Smooth muscle cell (in vitro differentiated cells): ENCODE data around the gene MYO18A. TPM values are rescaled to one million over a fixed set of nuclear protein-coding genes. Genes with fewer than 3 reads are reported as not detected.

Source experiments
- DNase-seq: peaks from one replicate; lab custom pipeline; 2025; ENCODE audit not compliant: unreplicated experiment; lab: John Stamatoyannopoulos, UW
- H2AFZ ChIP-seq: fragments of 200-600 bp; sonication (generic); 2 replicates; pipeline ENCODE4 v1.6.0; 2016; ENCODE audit warnings: antibody characterized with exemption, low read depth, mild to moderate bottlenecking
- H3F3A ChIP-seq: fragments of 200-600 bp; sonication (generic); 2 replicates; pipeline ENCODE4 v1.6.0; 2017; ENCODE audit warnings: antibody characterized with exemption, low read depth
- H3K27ac ChIP-seq: fragments of 200-600 bp; sonication (generic); 2 replicates; pipeline ENCODE4 v1.5.1; 2016; ENCODE audit warnings: low read depth, mild to moderate bottlenecking
- H3K27me3 ChIP-seq: fragments of 200-600 bp; sonication (generic); 2 replicates; pipeline ENCODE4 v1.6.1; 2016; ENCODE audit warnings: low read depth, mild to moderate bottlenecking
- H3K36me3 ChIP-seq: fragments of 200-600 bp; sonication (generic); 2 replicates; pipeline ENCODE4 v1.5.1; 2016; ENCODE audit warnings: low read depth
- H3K4me1 ChIP-seq: fragments of 200-600 bp; sonication (generic); 2 replicates; pipeline ENCODE4 v1.5.1; 2016; ENCODE audit warnings: low read depth
- H3K4me2 ChIP-seq: fragments of 200-600 bp; sonication (generic); 2 replicates; pipeline ENCODE4 v1.6.0; 2016; ENCODE audit warnings: mild to moderate bottlenecking
- H3K4me3 ChIP-seq: fragments of 200-600 bp; sonication (generic); 2 replicates; pipeline ENCODE4 v1.5.1; 2016; ENCODE audit warnings: mild to moderate bottlenecking
- H3K79me2 ChIP-seq: fragments of 200-600 bp; sonication (generic); 2 replicates; pipeline ENCODE4 v1.6.0; 2016; ENCODE audit warnings: low read depth, mild to moderate bottlenecking
- H3K9ac ChIP-seq: fragments of 200-600 bp; sonication (generic); 2 replicates; pipeline ENCODE4 v1.6.0; 2016; ENCODE audit warnings: low read depth
- H3K9me3 ChIP-seq: fragments of 200-600 bp; sonication (generic); replicated peaks from 2 replicates; pipeline ENCODE4 v1.5.1; 2016; ENCODE audit warnings: low read depth
- H4K20me1 ChIP-seq: fragments of 200-600 bp; sonication (generic); 2 replicates; pipeline ENCODE4 v1.6.0; 2016; ENCODE audit warnings: low read depth
- CTCF ChIP-seq: fragments of 200-600 bp; sonication (generic); IDR thresholded peaks from 2 replicates; pipeline ENCODE4 v1.5.1; 2017; ENCODE audit warnings: borderline replicate concordance, mild to moderate bottlenecking, antibody characterized with exemption; ENCODE audit not compliant: insufficient read depth, poor library complexity, severe bottlenecking
- WGBS: methylation state at CpG from one replicate; pipeline ENCODE4 v1.1.7; 2016; ENCODE audit warnings: low lambda C conversion rate; 5-methylcytosine and 5-hydroxymethylcytosine counted together
- polyA plus RNA-seq: library from polyadenylated mRNA; unstranded; fragments of >200 nt; fragmentation: Nextera tagmentation; extraction: Ambion mirVana; gene quantifications from 2 replicates; pipeline ENCODE4 v1.2.1, GENCODE V29; 2016
- total RNA-seq: library from RNA; depleted of rRNA; stranded (reverse); fragments of >200 nt; gene quantifications from 2 replicates; pipeline ENCODE4 v1.2.3, GENCODE V29; 2014

Gene MYO18A
- total and polyA plus RNA-seq, 2 experiments from 2014 or later, result 18.0 to 22.1 TPM

DNA sequence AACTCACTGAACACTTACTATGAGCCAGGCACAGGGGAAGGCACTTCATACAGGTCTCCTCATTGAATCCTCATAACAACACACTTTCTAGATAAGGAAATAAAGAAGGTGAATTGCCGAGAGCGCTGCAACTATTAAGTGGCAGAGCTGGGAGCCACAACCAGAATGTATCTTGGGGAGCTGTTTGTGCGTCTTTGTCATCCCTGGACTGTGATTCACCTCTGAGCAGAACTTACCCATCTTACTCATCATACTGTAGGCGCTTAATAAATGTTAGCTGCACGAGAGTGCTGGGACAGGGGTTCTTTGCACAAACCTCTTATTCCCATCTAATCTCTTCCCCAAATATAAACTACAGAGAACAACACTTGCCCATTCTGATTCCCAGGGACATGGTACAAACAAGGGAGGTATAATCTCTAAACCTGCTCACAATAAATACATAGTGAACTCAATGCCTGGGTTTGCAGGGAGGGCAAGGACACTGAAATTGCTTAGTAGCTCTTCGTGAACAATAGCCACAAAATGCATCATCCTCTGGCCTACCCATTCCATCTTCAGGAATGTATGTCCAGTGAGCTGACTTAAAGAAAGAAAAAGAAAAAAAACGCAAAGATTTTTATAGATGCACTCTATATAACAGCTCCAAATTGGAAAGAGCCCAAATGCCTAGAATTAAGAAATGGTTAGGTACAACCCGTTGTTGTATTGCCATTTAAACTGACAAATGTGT is 43.0 kb downstream of the MYO18A start:
- peaks cover 9% of the 10 kb centered on the region for H4K20me1 ChIP-seq
- H3K27me3 ChIP-seq, result no peaks in the 10 kb centered on the region
- peak overlapping the region; percentile 36 for H3K27ac ChIP-seq
- peaks cover 7% of the 10 kb centered on the region for H3F3A ChIP-seq
- no peaks in the 10 kb centered on the region for H3K9me3 ChIP-seq
- H3K4me2 ChIP-seq, result no peak overlapping the region
- WGBS, result 80% methylated on average over 8 of the region's 8 CpGs
- H3K9ac ChIP-seq, result no peak overlapping the region
- no peaks in the 10 kb centered on the region for H3K36me3 ChIP-seq
- no peaks in the 10 kb centered on the region for H3K79me2 ChIP-seq
- peaks cover 38% of the 10 kb centered on the region for H3K4me1 ChIP-seq
- no peak for DNase-seq
- H3K4me3 ChIP-seq, result no peak overlapping the region
- no peak for TF ChIP-seq CTCF
- no peak overlapping the region for H2AFZ ChIP-seq

DNA sequence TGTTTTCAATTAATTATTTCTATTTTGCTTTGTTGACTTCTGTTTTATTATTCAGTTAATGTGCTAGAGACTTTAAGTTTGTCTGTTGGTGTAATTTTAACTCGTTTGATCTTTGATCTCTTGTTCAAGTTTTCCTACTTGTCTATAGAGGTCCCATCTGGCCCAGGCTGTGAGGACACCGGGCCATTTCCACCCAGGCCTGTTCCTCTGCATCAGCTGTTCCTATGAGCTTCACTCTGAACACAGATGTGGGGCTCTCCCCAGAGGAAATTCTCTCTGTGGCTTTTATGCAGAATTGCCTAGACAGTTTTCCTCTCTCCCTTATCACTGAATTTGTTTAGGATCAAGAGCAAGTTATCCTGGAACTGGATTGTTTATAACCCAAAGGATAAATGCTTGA is 44.7 kb downstream of the MYO18A start:
- DNase-seq, result no peak
- Histone ChIP-seq H3K27me3 (no peaks in the 10 kb centered on the region), H3K36me3 (no peaks in the 10 kb centered on the region), H4K20me1 (peaks cover 9% of the 10 kb centered on the region), H3K9ac (no peak overlapping the region), H3K9me3 (no peaks in the 10 kb centered on the region), H3K4me1 (peaks cover 36% of the 10 kb centered on the region), H3F3A (peaks cover 9% of the 10 kb centered on the region), H2AFZ (no peak overlapping the region), H3K4me2 (no peak overlapping the region), H3K4me3 (no peak overlapping the region), H3K79me2 (no peaks in the 10 kb centered on the region), H3K27ac (no peak overlapping the region)
- WGBS, result 75% methylated on average over 2 of the region's 2 CpGs
- no peak for TF ChIP-seq CTCF

DNA sequence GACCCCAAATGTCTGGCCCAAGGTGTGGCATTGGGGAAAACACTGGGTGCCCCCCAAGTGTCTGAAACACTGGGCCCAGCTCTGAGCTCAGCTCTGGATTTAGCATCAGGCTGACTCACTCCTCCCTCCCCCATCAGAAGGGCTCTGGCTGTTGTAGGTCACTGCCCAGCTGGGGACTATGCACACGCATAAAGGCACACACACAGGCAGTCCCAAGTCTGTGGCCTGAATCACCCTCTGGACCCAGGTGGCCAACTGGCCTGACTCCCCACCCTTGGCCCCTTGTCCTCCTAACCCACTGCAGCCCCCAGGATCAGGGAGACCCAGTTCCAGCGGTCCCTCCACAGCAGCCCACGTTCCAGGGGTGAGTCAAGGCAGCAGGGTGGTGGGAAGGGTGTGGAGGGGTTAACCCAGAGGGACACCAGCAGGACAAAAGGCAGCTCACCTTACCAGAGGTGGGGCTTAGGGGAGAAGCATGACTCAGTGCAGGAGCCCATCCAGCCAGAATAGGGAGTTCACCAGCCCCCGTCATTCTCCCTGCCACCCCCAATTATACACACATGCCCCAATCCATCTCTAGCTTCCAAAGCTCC is 47.0 kb downstream of the MYO18A start:
- no peak for DNase-seq
- Histone ChIP-seq H2AFZ (no peak overlapping the region), H3F3A (peaks cover 9% of the 10 kb centered on the region), H4K20me1 (peaks cover 5% of the 10 kb centered on the region), H3K4me2 (peak overlapping the region; percentile 78), H3K27me3 (no peaks in the 10 kb centered on the region), H3K27ac (peak overlapping the region; percentile 98), H3K9me3 (no peaks in the 10 kb centered on the region), H3K4me3 (no peak overlapping the region), H3K9ac (peak overlapping the region; percentile 88), H3K79me2 (no peaks in the 10 kb centered on the region), H3K36me3 (no peaks in the 10 kb centered on the region), H3K4me1 (peaks cover 24% of the 10 kb centered on the region)
- WGBS, result 22% methylated on average over 4 of the region's 4 CpGs
- no peak for TF ChIP-seq CTCF
